ENCODE results near the gene INPP5D.
"Not testable (repeated sequence)": the region's sequence is repeated elsewhere in the genome, so short reads cannot be mapped to it uniquely, and the experiment has no call there.

INPP5D gene

GRCh38 chr2:233032551-233033320 is 27.4 kb upstream of the INPP5D start, which contains the start of gene NEU2:
NEU2 (plus strand) TSS chr2:233032672; CDS start chr2:233032672, 0 bp downstream.
- DNase-seq, result peak; percentile 21

GRCh38 chr2:233033672-233034071 is 26.5 kb upstream of the INPP5D start:
- DNase-seq, result peak; percentile 32

- DNase-seq, result no peak
Measured at GRCh38 chr2:233034091-233034882, 25.9 kb upstream of the INPP5D start.

GRCh38 chr2:233035426-233036161 is 24.5 kb upstream of the INPP5D start:
- DNase-seq, result no peak

GRCh38 chr2:233036162-233036838 is 23.8 kb upstream of the INPP5D start:
- no peak for DNase-seq

- peak; percentile 46 for DNase-seq
Measured at GRCh38 chr2:233037078-233037477, 23.1 kb upstream of the INPP5D start.

- no peak for DNase-seq
Measured at GRCh38 chr2:233039212-233039845, 20.8 kb upstream of the INPP5D start.

- DNase-seq, result no peak
Measured at GRCh38 chr2:233039846-233040530, 20.2 kb upstream of the INPP5D start.

- DNase-seq, result no peak
Measured at GRCh38 chr2:233040571-233040970, 19.6 kb upstream of the INPP5D start.

- no peak for DNase-seq
Measured at GRCh38 chr2:233041722-233042323, 18.3 kb upstream of the INPP5D start.

GRCh38 chr2:233042549-233042948 is 17.6 kb upstream of the INPP5D start:
- no peak for DNase-seq

- DNase-seq, result no peak
Measured at GRCh38 chr2:233044974-233045605, 15.1 kb upstream of the INPP5D start.

GRCh38 chr2:233047206-233047605 is 12.9 kb upstream of the INPP5D start:
- no peak for DNase-seq

GRCh38 chr2:233047667-233048066 is 12.5 kb upstream of the INPP5D start:
- DNase-seq, result no peak

GRCh38 chr2:233048569-233049193 is 11.5 kb upstream of the INPP5D start:
- no peak for DNase-seq

GRCh38 chr2:233049194-233049761 is 10.9 kb upstream of the INPP5D start:
- no peak for DNase-seq

- peak; percentile 67 for DNase-seq
Measured at GRCh38 chr2:233051241-233052149, 8.6 kb upstream of the INPP5D start.

GRCh38 chr2:233052517-233052916 is 7.6 kb upstream of the INPP5D start:
- not testable (repeated sequence) for DNase-seq

Data from EL (cell line).